GM19467 (cell line): ENCODE measurements around the gene CRBN.

Experiments
- ATAC-seq: cut with Tn5 transposase; IDR thresholded peaks from one replicate; pipeline ENCODE4 v1.9.1; 2021; ENCODE audit warnings: mild to moderate bottlenecking, moderate library complexity; ENCODE audit not compliant: unreplicated experiment

CRBN gene

DNA sequence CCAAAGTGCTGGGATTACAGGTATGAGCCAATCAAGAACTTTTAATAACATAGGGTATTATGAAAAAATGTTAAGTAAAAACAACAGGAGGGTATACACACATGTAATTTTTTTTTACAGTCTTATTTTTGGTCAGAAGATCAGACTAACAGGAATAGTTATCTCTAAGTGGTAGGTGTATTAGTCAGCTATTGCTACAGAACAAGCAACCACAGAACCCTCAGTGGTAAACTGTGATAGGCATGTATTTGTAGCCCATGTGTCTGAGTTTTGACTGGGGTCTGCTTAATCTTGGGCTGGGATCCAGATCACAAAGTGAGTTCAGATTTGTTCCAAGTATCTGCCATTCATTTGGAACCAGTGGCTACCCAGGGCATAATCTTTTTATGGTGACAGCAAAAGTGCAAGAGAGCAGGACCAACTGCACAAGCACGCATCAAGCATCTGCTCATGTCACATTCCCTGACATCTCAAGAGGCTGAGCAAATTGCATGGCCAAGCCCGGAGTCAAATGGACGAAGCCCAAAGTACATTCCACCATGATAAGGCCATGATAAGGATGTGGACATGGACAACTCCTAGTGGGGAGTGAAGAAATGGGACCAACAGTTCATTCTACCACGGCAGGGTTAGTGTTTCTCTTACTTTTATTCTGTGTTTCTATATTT, 66.3 kb downstream of the CRBN start:
- ATAC-seq, result no peak

DNA sequence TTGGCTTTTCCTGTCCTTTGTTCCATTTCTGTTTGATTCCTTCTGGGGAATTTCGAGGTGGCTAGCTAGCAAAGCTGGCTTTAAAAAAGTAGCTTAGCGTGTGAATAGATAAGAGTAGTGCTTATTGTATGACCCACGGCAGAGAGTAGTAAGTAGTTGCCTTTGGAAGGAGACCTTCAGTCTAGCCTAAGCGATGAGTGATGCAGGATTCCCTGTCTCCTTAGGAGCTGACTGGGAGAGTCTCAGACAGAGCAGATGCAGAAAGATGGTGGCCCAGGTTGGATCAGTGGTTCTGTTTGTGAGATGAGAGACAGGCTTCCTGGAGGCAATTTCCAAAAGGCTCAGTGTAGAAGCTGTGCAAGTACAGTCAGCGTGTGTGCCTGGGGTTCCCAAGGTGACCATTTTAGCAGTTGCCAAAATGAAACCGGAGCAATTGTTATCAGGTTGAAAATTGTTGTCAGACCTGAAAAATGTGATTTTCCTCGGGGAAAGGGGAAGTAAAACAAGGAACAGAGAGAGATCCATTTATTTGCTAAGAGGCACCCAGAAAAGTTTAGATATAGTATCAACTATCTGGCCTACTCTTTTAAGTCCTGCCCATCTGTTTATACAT, 68.6 kb downstream of the CRBN start:
- ATAC-seq, result no peak

DNA sequence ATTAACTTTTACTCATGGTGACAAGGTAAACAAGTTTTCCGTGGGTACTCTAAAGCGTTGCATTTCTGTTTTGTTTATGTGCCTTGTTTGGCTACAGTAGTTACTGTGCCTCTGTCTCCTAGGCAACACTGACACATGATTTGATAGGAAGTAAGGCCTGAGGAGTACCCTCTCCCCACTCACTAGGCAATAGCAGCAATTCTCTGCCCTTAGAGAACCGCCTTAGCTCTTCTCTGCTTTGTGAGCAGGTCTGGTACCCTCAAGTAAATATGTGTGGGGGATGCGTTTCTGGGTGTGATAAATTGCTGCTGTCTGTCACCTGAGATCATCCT, 69.2 kb downstream of the CRBN start, which contains the start of gene IL5RA:
Gene IL5RA, minus strand, starts transcription at position 76 of the 332 bp plus-strand sequence. CDS start 5,390 bp downstream, outside the sequence.
- no peak for ATAC-seq

DNA sequence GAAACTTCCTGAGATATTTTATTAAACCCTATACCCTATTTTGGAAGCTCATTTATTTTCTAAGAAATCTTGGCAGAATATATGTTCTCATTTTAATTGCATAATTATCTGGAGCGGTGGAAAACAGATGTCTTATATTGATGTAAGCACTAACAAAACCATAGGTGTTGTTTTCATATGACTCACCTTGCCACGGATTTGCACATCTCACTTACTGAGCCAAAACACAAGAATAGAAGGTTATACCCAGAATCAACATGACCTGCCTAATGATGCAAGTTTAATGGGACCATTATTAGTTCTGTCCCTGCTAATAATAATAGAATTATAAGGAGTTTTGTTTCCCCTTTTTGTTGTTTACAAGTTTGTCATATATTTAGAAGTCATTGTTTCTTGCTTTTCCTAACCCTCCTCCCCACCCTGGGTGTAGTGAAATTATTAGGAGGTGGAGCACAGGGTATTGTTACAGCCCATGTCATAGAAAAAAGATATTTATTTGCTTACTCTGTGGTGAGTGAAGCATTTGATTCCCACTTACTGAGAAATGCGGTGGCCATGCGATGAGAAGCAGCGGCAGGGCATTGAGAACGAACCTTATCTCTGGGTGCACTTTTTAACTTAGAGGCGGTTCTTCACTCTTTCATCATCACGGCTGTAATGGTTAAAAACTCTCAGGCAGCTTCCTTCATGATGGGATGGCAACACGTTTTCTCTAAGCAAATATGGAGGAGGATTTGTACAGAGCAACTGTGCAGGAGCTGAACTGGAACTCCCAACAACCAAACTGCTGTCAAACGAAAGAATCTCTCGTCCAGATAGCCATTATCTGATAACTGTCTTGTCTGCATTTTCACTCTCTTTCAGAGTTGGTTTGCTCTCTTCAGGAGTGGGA, 69.8 kb downstream of the CRBN start:
- ATAC-seq, result peak; percentile 49

DNA sequence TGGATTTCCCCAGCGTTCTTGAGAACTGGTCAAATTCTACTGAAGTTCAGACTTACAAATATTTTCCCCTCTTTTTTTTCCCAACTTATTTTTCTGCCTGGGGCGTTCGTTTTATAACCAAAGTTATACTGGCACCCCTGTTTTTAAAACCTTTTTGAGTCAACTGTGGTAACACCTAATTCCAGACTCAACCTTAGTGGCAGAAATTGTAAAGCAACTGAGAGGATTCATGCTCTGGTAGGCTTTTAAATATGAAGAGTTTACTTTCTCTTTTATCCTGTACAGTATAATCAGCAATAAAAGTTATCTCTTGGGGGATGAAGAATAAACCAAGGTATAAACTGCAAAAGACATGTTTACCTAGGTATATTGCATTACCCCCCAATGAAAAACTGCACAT, 71.6 kb downstream of the CRBN start:
- ATAC-seq, result no peak

DNA sequence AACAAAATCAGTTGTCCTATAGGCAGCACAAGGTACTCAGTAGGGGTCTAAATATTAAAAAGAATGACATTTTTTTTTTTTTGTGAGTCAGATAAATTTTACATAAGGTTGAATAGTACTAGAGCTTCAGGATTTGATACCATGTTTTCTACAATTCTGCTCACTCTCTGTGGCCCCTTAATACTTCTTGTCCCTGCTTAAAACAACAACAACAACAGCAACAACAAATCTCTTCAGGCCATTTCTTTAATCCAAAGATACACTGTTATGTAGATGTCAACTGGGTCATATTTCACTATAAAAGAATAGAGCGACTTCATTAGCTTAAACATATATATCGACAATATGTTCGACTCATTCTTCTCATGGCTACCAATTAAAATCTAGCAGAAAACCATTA, 72.3 kb downstream of the CRBN start:
- no peak for ATAC-seq

GRCh38 chr3:3105815-3106214, 73.7 kb downstream of the CRBN start:
- ATAC-seq, result no peak

- ATAC-seq, result no peak
Observed at GRCh38 chr3:3105246-3105645, 74.2 kb downstream of the CRBN start.

DNA sequence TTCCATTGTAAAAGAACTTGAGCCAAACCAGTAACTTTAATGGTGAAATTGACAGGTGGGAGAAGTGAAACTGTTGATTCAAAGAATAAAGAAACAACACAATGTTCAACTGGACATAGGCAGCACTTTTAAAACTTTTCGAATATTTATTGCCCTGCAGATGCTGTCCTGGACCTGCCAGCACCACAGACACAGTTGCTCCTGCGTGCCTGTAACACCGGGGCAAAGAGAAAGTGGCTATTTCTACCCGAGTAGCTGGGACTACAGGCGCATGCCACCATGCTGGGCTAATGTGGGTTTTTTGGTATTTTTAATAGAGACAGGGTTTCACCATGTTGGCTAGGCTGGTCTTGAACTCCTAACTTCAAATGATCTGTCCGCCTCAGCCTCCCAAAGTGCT, 76.7 kb downstream of the CRBN start:
- ATAC-seq, result no peak

DNA sequence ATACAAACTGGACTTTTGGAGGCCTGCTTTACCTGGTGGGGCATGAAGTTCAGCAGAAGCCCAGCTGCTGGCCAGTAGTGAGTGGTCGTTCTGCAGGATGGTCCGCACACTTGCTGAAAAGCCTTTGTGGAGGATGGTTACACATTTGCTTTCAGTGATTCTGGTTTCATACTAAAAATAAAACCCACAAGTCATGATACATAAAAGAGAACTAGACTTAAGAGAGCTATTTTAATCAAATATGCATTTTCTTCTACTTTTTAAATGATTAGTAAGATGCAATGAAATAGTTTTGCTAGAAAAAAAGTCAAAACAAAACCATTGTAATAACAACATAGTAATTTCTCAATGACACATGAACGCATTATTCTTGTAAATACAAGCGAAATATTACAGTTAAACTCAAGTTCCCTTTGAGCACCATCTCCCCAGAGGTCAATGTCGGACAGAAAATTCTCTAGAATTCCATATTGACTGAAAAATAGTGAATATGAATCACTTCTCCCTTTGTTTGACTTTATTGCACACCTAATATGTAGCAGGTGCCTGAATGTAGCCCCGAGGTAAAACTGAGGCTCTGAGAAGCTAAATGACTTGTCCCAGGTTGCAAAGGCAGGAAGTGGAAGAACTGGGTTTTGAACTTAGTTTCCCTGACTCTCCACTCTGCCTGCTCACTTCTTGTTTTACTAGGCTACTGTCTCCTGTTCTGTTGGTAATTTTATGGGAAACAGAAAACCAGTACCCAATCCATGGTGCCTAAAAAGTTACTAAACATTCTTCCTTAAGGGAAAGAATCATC, 77.6 kb downstream of the CRBN start:
- peak; percentile 54 for ATAC-seq
